ENCODE data around the gene KMT2C.
"Not testable (repeated sequence)": the region's sequence is repeated elsewhere in the genome, so short reads cannot be mapped to it uniquely, and the experiment has no call there.

DNA sequence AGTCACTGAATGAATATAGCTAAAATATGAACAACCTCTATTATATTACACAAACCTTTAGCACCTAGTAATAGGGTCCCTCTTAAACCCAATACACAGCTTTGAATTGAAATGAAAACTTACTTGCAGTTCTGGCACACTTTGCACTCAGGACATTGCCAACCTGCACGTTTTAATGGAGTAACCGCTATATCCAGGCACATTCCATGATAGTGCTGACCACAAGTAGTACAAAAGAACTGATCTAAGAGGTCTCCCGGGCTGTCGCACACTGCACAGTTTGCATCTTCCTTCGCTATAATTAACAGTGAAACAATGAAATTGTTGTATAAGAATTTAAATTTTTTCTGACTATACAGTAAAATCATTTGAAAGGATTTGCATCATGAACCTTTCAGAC lies 170.9 kb downstream of the KMT2C start:
- not testable (repeated sequence) for TF ChIP-seq POLR2A (IDR thresholded peaks at IDR 0.05)
- TF ChIP-seq, protein P1, sequence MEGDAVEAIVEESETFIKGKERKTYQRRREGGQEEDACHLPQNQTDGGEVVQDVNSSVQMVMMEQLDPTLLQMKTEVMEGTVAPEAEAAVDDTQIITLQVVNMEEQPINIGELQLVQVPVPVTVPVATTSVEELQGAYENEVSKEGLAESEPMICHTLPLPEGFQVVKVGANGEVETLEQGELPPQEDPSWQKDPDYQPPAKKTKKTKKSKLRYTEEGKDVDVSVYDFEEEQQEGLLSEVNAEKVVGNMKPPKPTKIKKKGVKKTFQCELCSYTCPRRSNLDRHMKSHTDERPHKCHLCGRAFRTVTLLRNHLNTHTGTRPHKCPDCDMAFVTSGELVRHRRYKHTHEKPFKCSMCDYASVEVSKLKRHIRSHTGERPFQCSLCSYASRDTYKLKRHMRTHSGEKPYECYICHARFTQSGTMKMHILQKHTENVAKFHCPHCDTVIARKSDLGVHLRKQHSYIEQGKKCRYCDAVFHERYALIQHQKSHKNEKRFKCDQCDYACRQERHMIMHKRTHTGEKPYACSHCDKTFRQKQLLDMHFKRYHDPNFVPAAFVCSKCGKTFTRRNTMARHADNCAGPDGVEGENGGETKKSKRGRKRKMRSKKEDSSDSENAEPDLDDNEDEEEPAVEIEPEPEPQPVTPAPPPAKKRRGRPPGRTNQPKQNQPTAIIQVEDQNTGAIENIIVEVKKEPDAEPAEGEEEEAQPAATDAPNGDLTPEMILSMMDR (IDR thresholded peaks at IDR 0.05 in 4 of 5, conservative IDR thresholded peaks at IDR 0.05 in 1 of 5): not testable (repeated sequence)

All from gastrocnemius medialis (tissue), 4 donors.